GM12864 (cell line): ENCODE results near the gene ANXA6.

Experiments
- DNase-seq: peaks from one replicate; pipeline ENCODE4 v3.0.0-alpha.2; 2011; ENCODE audit warnings: low read depth
- H3K4me3 ChIP-seq: 2 replicates; pipeline ENCODE4 v1.5.1; 2011; ENCODE audit warnings: mild to moderate bottlenecking, low read depth, low read length, control low read depth
- CTCF ChIP-seq: IDR thresholded peaks from 2 replicates; pipeline ENCODE4 v1.5.1; 2011; ENCODE audit warnings: low read depth, mild to moderate bottlenecking, moderate library complexity, low read length, control low read depth, inconsistent platforms; ENCODE audit errors: missing control alignments

ANXA6 gene

GRCh38 chr5:151173711-151174611, 16.4 kb upstream of the ANXA6 start:
- H3K4me3 ChIP-seq = no peak overlapping the region
- DNase-seq = no peak
- no peak for TF ChIP-seq CTCF

GRCh38 chr5:151171529-151171928, 13.9 kb upstream of the ANXA6 start:
- H3K4me3 ChIP-seq = no peak overlapping the region
- TF ChIP-seq CTCF = no peak
- DNase-seq = no peak

- DNase-seq = no peak
- no peak for TF ChIP-seq CTCF
Observed at GRCh38 chr5:151168602-151169344, 11.2 kb upstream of the ANXA6 start.

GRCh38 chr5:151167022-151167421, 9.4 kb upstream of the ANXA6 start:
- DNase-seq = no peak
- no peak for TF ChIP-seq CTCF

More at GRCh38 chr5:151168602-151169344, 11.2 kb upstream of the ANXA6 start:
- no peak overlapping the region for H3K4me3 ChIP-seq

GRCh38 chr5:151164687-151165392, 7.3 kb upstream of the ANXA6 start:
- peak; percentile 86 for TF ChIP-seq CTCF
- no peak overlapping the region for H3K4me3 ChIP-seq
- DNase-seq = peak; percentile 74

More at GRCh38 chr5:151167022-151167421, 9.4 kb upstream of the ANXA6 start:
- no peak overlapping the region for H3K4me3 ChIP-seq

GRCh38 chr5:151162776-151163175, 5.2 kb upstream of the ANXA6 start:
- no peak for TF ChIP-seq CTCF
- DNase-seq = no peak
- no peak overlapping the region for H3K4me3 ChIP-seq
